K562 (cell line): Measurements from ENCODE around the gene COL6A1. TPM values are rescaled to one million over a fixed set of nuclear protein-coding genes. Genes with fewer than 3 reads are reported as not detected.

Source experiments
- CHD7 ChIP-seq: fragments of 200-600 bp; sonication (generic); IDR thresholded peaks from one replicate; pipeline ENCODE4 v1.6.1; 2012; ENCODE audit warnings: mild to moderate bottlenecking, low read depth, low read length, inconsistent platforms
- ETV1 ChIP-seq: fragments of 450-650 bp; conservative IDR thresholded peaks from 2 replicates; pipeline ENCODE4 v1.6.1; 2016; ENCODE audit warnings: missing genetic modification characterization, control low read depth, low read depth, missing compliant biosample characterization
- MXI1 ChIP-seq: IDR thresholded peaks from 2 replicates; pipeline ENCODE4 v1.6.1; 2011; ENCODE audit warnings: low read depth, mild to moderate bottlenecking, improper control_type of control experiment, low read length
- TFE3 ChIP-seq: fragments of 450-650 bp; formaldehyde crosslinking; IDR thresholded peaks from 2 replicates; pipeline ENCODE4 v1.4.0; 2020; ENCODE audit warnings: mild to moderate bottlenecking, mixed read lengths
- ZBTB33 ChIP-seq: sonication (generic); formaldehyde crosslinking; IDR thresholded peaks from 2 replicates; pipeline ENCODE4 v1.8.1; 2023; ENCODE audit warnings: mild to moderate bottlenecking, missing genetic modification reagents
- ZNF511 ChIP-seq: sonication (generic); formaldehyde crosslinking; IDR thresholded peaks from 2 replicates; pipeline ENCODE4 v1.8.0; 2022; ENCODE audit warnings: mild to moderate bottlenecking, missing genetic modification reagents
- polyA plus RNA-seq, 8 experiments: library from polyadenylated mRNA; depleted of rRNA in 4 of 8; stranded (reverse) in 5 of 8; unstranded in 3 of 8; fragments of >200 nt; fragmentation: Nextera tagmentation in 2 of 8; fragmentation: Illumina TruSeq in 1 of 8; extraction: Ambion mirVana in 2 of 8; extraction: Trizol in 1 of 8; gene quantifications; 2 replicates each; pipeline versions ENCODE4 v1.2.1 to v1.2.3, GENCODE V29; 2011 to 2014; ENCODE audit warnings: inconsistent platforms in 1 of 8, missing spikeins in 1 of 8
- total RNA-seq, 7 experiments: library from RNA; depleted of rRNA in 6 of 7; stranded (reverse); fragments of >200 nt in 6 of 7; fragmentation: Illumina TruSeq in 2 of 7; extraction: Trizol in 2 of 7; gene quantifications; 2 replicates each; pipeline versions ENCODE4 v1.2.1 to v1.2.3, GENCODE V29; 2011 to 2021; ENCODE audit warnings: low replicate concordance in 1 of 7
- TF ChIP-seq, protein P1 (sequence below): sonication (generic); formaldehyde crosslinking; IDR thresholded peaks from 2 replicates; pipeline ENCODE4 v1.8.0; 2022; ENCODE audit warnings: missing genetic modification reagents, mild to moderate bottlenecking, moderate library complexity, borderline replicate concordance

The COL6A1 gene
- total and polyA plus RNA-seq, 9 of the 15 experiments (the other 6 are each of a cell fraction or from before 2014, with no cell fraction given), result 0.07 to 1.3 (median 0.14) TPM; not detected in 3

DNA sequence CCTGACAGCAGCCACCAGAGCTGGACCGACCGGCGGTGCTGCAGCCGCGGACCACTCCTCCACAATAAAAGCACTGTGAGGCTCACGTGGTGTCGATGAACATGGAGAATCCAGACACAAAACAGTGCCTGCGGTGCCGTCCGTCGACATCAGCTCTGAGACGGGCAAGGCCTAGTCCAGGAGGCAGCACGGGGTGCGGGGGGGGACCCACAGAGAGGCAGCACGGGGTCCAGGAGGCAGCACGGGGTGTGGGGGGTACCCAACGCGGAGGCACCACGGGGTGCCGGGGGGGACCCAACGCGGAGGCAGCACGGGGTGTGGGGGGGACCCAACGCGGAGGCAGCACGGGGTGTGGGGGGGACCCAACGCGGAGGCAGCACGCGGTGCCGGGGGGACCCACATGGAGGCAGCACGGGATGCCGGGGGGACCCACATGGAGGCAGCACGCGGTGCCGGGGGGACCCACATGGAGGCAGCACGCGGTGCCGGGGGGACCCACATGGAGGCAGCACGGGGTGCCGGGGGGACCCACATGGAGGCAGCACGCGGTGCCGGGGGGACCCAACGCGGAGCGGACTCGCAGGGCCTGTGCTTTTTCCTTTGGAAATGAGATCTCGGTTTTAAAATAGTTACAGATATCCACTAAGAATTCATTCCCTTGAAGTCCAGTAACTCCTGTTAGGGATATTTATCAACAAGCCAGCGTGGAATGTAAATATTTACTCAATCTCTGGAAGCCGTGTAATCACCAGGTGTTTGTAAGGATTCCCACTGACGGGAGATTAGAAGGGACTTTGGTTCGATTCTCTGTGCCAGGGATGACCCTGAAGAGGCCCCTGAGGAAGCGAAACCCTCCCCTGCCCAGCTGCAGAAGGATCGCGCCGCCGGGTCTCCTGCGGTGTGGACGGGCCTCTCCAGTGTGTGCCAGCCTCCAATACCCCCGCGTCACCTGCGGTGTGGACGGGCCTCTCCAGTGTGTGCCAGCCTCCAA lies 52.1 kb downstream of the COL6A1 start (continued):
- TF ChIP-seq ZNF511 (CRISPR knock-in tag), result peak; percentile 91
- TF ChIP-seq CHD7, result no peak
- TF ChIP-seq TFE3 (CRISPR knock-in tag), result no peak
- TF ChIP-seq ETV1 (tag), result no peak
- TF ChIP-seq ZBTB33, result no peak
- no peak for TF ChIP-seq MXI1
- TF ChIP-seq, protein P1, sequence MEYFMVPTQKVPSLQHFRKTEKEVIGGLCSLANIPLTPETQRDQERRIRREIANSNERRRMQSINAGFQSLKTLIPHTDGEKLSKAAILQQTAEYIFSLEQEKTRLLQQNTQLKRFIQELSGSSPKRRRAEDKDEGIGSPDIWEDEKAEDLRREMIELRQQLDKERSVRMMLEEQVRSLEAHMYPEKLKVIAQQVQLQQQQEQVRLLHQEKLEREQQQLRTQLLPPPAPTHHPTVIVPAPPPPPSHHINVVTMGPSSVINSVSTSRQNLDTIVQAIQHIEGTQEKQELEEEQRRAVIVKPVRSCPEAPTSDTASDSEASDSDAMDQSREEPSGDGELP (CRISPR knock-in tag), result 0 out of 2 replicates have a peak, but pooled peaks have one; percentile 25
